Endothelial cell (in vitro differentiated cells): ENCODE results near the gene KIF3B. TPM values are rescaled to one million over a fixed set of nuclear protein-coding genes. Genes with fewer than 3 reads are reported as not detected.
"Not testable (repeated sequence)": the region's sequence is repeated elsewhere in the genome, so short reads cannot be mapped to it uniquely, and the experiment has no call there.

ENCODE experiments used
- DNase-seq: peaks from one replicate; pipeline ENCODE4 v3.0.0; 2021; ENCODE audit warnings: low spot score
- H3K27ac Mint-ChIP-seq: one replicate; pipeline ENCODE4 v1.8.0; 2021; ENCODE audit warnings: mixed read lengths, inconsistent platforms; ENCODE audit not compliant: unreplicated experiment
- H3K27me3 Mint-ChIP-seq: one replicate; pipeline ENCODE4 v1.8.0; 2021; ENCODE audit warnings: mild to moderate bottlenecking, moderate library complexity, mixed read lengths, inconsistent platforms; ENCODE audit not compliant: unreplicated experiment
- H3K36me3 Mint-ChIP-seq: one replicate; pipeline ENCODE4 v1.8.0; 2021; ENCODE audit warnings: mild to moderate bottlenecking, low read depth, mixed read lengths, inconsistent platforms; ENCODE audit not compliant: unreplicated experiment
- H3K4me1 Mint-ChIP-seq: one replicate; pipeline ENCODE4 v1.8.0; 2021; ENCODE audit warnings: mild to moderate bottlenecking, mixed read lengths, inconsistent platforms; ENCODE audit not compliant: unreplicated experiment
- H3K4me3 Mint-ChIP-seq: one replicate; pipeline ENCODE4 v1.8.0; 2021; ENCODE audit warnings: mild to moderate bottlenecking, mixed read lengths, inconsistent platforms; ENCODE audit not compliant: unreplicated experiment
- H3K9me3 Mint-ChIP-seq: one replicate; pipeline ENCODE4 v1.8.0; 2021; ENCODE audit warnings: mixed read lengths, inconsistent platforms; ENCODE audit not compliant: unreplicated experiment
- CTCF ChIP-seq: fragments of 200-600 bp; sonication (generic); IDR thresholded peaks from one replicate; pipeline ENCODE4 v1.5.0; 2021; ENCODE audit warnings: antibody characterized with exemption; ENCODE audit not compliant: unreplicated experiment
- total RNA-seq: library from RNA; stranded (reverse); fragmentation: NEBNext Ultra II Directional; extraction: Animal tissue kit (Norgen Biotek cat#: 25700); gene quantifications from one replicate; pipeline ENCODE4 v1.2.1, GENCODE V29; 2021; ENCODE audit not compliant: unreplicated experiment

KIF3B gene
- total RNA-seq, 1 donor from 2014 or later: 34.7 TPM

- H3K36me3 Mint-ChIP-seq: no peaks in the 10 kb centered on the region
- no peak for TF ChIP-seq CTCF
- no peak for DNase-seq
- no peak overlapping the region for H3K4me3 Mint-ChIP-seq
- no peaks in the 10 kb centered on the region for H3K27me3 Mint-ChIP-seq
- no peaks in the 10 kb centered on the region for H3K4me1 Mint-ChIP-seq
- H3K9me3 Mint-ChIP-seq: no peaks in the 10 kb centered on the region
- H3K27ac Mint-ChIP-seq: no peak overlapping the region
Observed at GRCh38 chr20:32261644-32262043, 15.8 kb upstream of the KIF3B start.

- H3K27me3 Mint-ChIP-seq: no peaks in the 10 kb centered on the region
- DNase-seq: no peak
- H3K4me1 Mint-ChIP-seq: no peaks in the 10 kb centered on the region
- H3K27ac Mint-ChIP-seq: no peak overlapping the region
- no peaks in the 10 kb centered on the region for H3K36me3 Mint-ChIP-seq
- no peak overlapping the region for H3K4me3 Mint-ChIP-seq
- no peaks in the 10 kb centered on the region for H3K9me3 Mint-ChIP-seq
- no peak for TF ChIP-seq CTCF
Observed at GRCh38 chr20:32263398-32263954, 14.0 kb upstream of the KIF3B start.

- H3K27me3 Mint-ChIP-seq: no peaks in the 10 kb centered on the region
- H3K4me3 Mint-ChIP-seq: no peak overlapping the region
- no peak overlapping the region for H3K27ac Mint-ChIP-seq
- H3K36me3 Mint-ChIP-seq: no peaks in the 10 kb centered on the region
- DNase-seq: no peak
- H3K4me1 Mint-ChIP-seq: no peaks in the 10 kb centered on the region
- no peak for TF ChIP-seq CTCF
- H3K9me3 Mint-ChIP-seq: no peaks in the 10 kb centered on the region
Observed at GRCh38 chr20:32271620-32272019, 5.8 kb upstream of the KIF3B start.

- Mint-ChIP-seq H3K27me3 (peaks cover 2% of the 10 kb centered on the region), H3K36me3 (no peaks in the 10 kb centered on the region), H3K4me3 (no peak overlapping the region), H3K4me1 (peaks cover 8% of the 10 kb centered on the region), H3K27ac (no peak overlapping the region), H3K9me3 (no peaks in the 10 kb centered on the region)
- TF ChIP-seq CTCF: no peak
- no peak for DNase-seq
Observed at GRCh38 chr20:32274359-32274758, 3.1 kb upstream of the KIF3B start.

- H3K36me3 Mint-ChIP-seq, H3K4me3 Mint-ChIP-seq, H3K4me1 Mint-ChIP-seq, H3K9me3 Mint-ChIP-seq, H3K27me3 Mint-ChIP-seq, H3K27ac Mint-ChIP-seq, DNase-seq: not testable (repeated sequence)
Observed at GRCh38 chr20:32275163-32275562, 2.3 kb upstream of the KIF3B start.
